CD4-positive, alpha-beta T cell treated with Interleukin-4 for 1 hour (primary cell): ENCODE measurements around the gene ZNF587B.
"Not testable (repeated sequence)": the region's sequence is repeated elsewhere in the genome, so short reads cannot be mapped to it uniquely, and the experiment has no call there.

ENCODE experiments used
- DNase-seq, 2 donors: peaks; one replicate each; pipeline ENCODE4 v3.0.0-alpha.2; 2020 to 2022

Gene ZNF587B

DNA sequence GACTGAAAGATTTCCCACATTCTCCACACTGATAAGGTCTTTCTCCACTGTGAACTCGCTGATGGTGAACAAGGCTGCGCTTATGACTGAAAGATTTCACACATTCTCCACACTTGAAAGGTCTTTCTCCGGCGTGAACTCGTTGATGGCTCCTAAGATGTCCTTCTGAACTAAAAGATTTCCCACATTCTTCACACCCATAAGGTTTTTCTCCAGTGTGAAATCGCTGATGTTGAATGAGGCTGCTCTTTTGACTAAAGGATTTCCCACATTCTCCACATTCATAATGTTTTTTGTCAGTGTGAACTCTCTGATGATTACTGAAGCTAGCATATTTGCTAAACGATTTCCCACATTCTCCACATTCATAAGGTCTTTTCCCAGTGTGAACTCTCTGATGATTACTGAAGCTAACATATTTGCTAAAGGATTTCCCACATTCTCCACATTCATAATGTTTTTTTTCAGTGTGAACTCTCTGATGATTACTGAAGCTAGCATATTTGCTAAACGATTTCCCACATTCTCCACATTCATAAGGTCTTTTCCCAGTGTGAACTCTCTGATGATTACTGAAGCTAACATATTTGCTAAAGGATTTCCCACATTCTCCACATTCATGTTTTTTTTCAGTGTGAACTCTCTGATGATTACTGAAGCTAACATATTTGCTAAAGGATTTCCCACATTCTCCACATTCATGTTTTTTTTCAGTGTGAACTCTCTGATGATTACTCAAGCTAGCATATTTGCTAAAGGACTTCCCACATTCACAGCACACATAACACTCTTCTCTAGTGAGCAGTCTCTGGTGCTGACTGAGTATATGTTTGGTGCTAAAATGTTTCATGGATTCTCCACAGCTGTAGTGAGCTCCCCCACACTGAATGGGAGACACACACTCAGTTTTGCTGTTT, 44.0 kb downstream of the ZNF587B start:
- not testable (repeated sequence) for DNase-seq

DNA sequence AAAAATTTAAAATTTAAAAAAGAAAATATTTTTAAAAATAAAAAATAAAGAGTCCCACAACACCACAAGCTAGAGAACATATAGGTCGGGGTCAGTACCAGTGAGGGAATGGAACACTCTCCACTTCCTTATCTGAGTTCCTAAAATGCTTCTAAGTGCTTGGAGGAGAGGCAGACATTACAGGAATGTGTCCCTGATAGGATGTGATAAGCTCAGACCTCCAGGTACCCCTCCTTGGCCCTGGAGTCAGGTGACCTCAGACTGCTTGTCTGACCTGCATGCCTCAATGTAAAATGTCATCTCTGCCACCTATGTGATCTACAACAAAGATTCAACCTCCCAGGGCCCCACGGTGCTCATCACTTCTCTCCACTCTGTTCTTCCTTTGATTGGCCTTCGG, 55.9 kb downstream of the ZNF587B start:
- DNase-seq, result no peak

DNA sequence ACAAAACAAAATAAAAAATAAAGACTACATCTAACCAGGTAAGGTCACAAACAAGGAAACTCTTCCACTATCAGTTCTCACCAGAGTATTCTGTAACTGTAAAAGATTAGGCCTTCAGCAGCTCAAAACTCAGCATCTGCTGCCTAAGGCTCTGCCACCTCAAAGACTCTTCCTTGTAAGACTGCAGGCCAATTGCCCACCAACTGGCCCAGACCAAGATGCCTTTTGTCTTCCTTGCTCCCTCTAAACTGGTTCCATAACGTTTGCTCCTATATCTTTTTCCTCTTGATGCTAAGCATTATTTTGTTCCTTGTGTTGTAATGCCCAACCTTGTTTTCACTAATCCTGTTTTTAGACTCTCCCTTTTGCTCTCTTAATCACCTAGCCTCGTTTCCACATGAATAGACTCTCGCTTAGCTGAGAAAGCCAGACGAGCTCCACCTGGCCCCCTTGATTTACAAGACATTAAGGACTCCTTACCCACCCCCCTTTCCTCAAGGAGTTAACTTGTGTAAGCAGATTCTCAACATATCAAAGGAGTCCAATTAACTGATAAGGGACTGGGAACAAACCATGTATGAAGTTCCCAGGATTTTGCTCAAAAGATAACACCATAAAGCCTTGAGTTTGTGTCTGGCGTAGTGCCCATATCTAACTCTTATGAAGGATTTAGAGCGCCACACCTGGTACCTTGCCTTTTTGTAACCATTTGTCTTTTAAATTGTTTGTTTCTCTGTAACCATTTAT, 57.3 kb downstream of the ZNF587B start:
- no peak for DNase-seq

DNA sequence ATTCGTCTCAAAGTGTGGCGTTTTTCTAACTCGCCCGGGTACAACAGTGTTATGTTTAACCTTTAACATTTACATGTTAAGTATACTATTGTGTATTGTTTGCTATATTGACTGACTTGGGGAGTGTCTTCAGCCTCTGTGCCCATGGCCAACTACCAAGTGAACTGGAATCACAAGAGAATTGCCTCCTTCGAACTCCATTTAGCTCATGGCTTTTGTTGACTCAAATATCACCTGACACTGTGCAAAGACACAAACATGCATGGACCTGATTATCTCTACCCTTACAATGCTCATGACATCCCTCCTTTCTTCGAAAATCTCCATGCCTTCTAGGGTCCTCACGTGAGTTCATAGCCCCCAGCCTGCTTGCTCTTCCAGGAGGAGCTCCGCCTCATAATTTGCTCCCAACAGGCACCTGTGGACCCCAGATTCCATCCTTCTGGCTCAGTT, 58.0 kb downstream of the ZNF587B start:
- DNase-seq, result no peak

DNA sequence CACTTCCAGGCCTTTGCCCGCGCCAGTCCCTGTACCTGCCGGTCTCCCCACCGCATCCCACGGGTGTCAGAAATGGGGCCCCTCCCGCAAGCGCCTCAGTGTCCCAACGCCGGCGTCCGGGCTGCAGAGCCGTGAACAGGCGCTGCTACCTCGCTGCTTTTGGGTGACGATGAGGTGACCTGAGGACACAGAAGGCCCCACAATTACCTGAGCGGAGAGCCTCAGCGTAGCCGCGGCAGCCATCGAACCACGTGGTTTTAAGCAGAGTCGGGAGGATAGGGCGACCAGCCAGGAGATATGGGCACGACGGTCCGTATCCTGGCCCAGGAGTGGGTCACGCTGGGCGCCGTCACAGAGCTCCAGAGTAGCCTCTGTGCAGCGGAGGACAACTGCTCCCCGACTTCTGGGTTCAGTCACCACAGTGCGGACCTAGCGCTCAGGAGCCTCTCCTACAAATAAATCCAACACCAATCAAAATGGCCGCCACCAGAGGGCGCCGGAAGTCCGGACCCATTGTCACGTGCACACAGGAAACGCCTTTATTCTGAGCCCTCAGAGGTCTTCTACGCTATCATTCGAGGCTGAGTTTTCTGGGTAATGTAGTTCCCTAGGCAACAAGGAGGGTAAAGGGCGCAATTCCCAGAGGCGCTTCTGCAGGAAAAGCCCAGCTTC, 58.6 kb downstream of the ZNF587B start, which contains the start of gene ZNF814:
Gene ZNF814 (minus strand): TSS at position 478 of the 672 bp plus-strand sequence. CDS start 235 bp downstream, at position 243.
- DNase-seq, result peak; percentile 87 to 89

DNA sequence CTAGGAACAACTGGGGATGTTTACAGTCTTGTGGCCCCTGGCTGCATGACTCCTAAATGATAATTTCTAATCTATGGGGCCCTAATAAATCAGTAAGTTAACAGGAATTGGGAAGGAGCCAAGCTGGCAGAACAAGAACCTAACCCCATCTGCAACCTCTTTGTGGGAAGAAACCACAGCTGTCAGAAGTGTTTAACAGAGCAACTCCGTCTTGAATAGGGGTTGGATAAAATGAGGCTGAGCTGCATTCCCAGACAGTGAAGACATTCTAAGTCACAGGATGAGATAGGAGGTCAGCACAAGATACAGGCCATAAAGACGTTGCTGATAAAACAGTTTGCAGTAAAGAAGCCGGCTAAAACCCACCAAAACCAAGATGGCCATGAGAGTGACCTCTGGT, 60.6 kb downstream of the ZNF587B start:
- DNase-seq, result not testable (repeated sequence)
